HCT116 (cell line): ENCODE measurements around the gene COPS2. TPM values are rescaled to one million over a fixed set of nuclear protein-coding genes. Genes with fewer than 3 reads are reported as not detected.

ENCODE experiments used
- ATAC-seq: fragments of 200-7000 bp; cut with Tn5 transposase; 2 replicates; pipeline ENCODE4 v1.9.1; 2020; ENCODE audit warnings: mild to moderate bottlenecking, moderate library complexity
- BruUV-seq: library from RNA; stranded (reverse); fragments of 400-500 nt; replicated peaks from 2 replicates; lab custom pipeline; 2021; lab: Mats Ljungman, UMichigan
- CTCF ChIA-PET: fragments of 300-600 bp; sonication (Branson Sonifier 250); formaldehyde crosslinking; loops from one replicate; lab custom pipeline; 2021; ENCODE audit warnings: antibody characterized with exemption; lab: Charles Lee
- POLR2A ChIA-PET: fragments of 300-600, 350-600 bp; sonication (Branson Sonifier 250); formaldehyde crosslinking; loops from one replicate; lab custom pipeline; 2021; ENCODE audit warnings: antibody characterized with exemption; lab: Charles Lee
- RAD21 ChIA-PET, 2 experiments: fragments of 300-600 bp; sonication (Branson Sonifier 250); formaldehyde crosslinking; loops; one replicate each; lab custom pipeline; 2023; ENCODE audit warnings: low total read pairs in 2 of 2; ENCODE audit not compliant: uncharacterized antibody in 2 of 2, unreplicated experiment in 2 of 2, low non-redundant PET in 1 of 2; lab: Charles Lee
- DNase-seq: peaks from one replicate; pipeline ENCODE4 v3.0.0-alpha.2; 2010; ENCODE audit warnings: low read depth, low spot score
- H2AFZ ChIP-seq: fragments of 200-600 bp; shearing (Covaris generic), sonication (generic); 2 replicates; pipeline ENCODE4 v1.6.1; 2017; ENCODE audit warnings: low read depth, mixed run types, mixed read lengths, antibody characterized with exemption, low read length; ENCODE audit not compliant: poor library complexity, severe bottlenecking
- H3K27ac ChIP-seq: 2 replicates; pipeline ENCODE4 v1.5.1; 2012; ENCODE audit warnings: low read depth, low read length
- H3K27me3 ChIP-seq: fragments of 200-600 bp; sonication (generic); 2 replicates; pipeline ENCODE4 v1.6.1; 2016; ENCODE audit warnings: mixed run types, low read length, mixed read lengths; ENCODE audit not compliant: insufficient read depth
- H3K36me3 ChIP-seq, 2 experiments: fragments of 200-500 bp in 1 of 2; fragments of 200-600 bp in 1 of 2; sonication (Bioruptor generic) in 1 of 2; sonication (generic) in 1 of 2; 2 replicates each; pipeline versions ENCODE4 v1.5.1 to v1.6.1; 2014 to 2016; ENCODE audit warnings: low read length in 2 of 2, inconsistent platforms in 1 of 2, mixed read lengths in 1 of 2, mixed run types in 1 of 2; ENCODE audit not compliant: insufficient read depth in 2 of 2, control insufficient read depth in 1 of 2
- H3K4me1 ChIP-seq, 2 experiments: fragments of 200-600 bp in 1 of 2; sonication (generic) in 1 of 2; 2 replicates each; pipeline versions ENCODE4 v1.5.1 to v1.6.1; 2012 to 2017; ENCODE audit warnings: low read length in 2 of 2, inconsistent platforms in 1 of 2, mild to moderate bottlenecking in 1 of 2, mixed read lengths in 1 of 2, mixed run types in 1 of 2, moderate library complexity in 1 of 2; ENCODE audit not compliant: insufficient read depth in 2 of 2, control insufficient read depth in 1 of 2
- H3K4me2 ChIP-seq: fragments of 200-600 bp; sonication (generic); 2 replicates; pipeline ENCODE4 v1.6.1; 2017; ENCODE audit warnings: mixed run types, low read length, mixed read lengths
- H3K4me3 ChIP-seq, 2 experiments: fragments of 200-600 bp in 1 of 2; sonication (generic) in 1 of 2; replicated peaks in 1 of 2; 2 replicates each; pipeline ENCODE4 v1.5.1; 2011 to 2016; ENCODE audit warnings: low read length in 2 of 2, control low read depth in 1 of 2, low read depth in 1 of 2, mild to moderate bottlenecking in 1 of 2, mixed read lengths in 1 of 2, mixed run types in 1 of 2
- H3K79me2 ChIP-seq: fragments of 200-600 bp; sonication (generic); 2 replicates; pipeline ENCODE4 v1.6.1; 2017; ENCODE audit warnings: mild to moderate bottlenecking, mixed run types, low read length, moderate library complexity, mixed read lengths; ENCODE audit not compliant: insufficient read depth
- H3K9ac ChIP-seq: fragments of 200-600 bp; sonication (generic); 2 replicates; pipeline ENCODE4 v1.6.1; 2016; ENCODE audit warnings: low read length, mixed read lengths
- H3K9me2 ChIP-seq: fragments of 200-600 bp; sonication (generic), shearing (Covaris generic); 2 replicates; pipeline ENCODE4 v1.6.1; 2017; ENCODE audit warnings: mixed run types, mild to moderate bottlenecking, moderate library complexity; ENCODE audit not compliant: insufficient read depth
- H3K9me3 ChIP-seq, 2 experiments: fragments of 200-500 bp in 1 of 2; fragments of 200-600 bp in 1 of 2; sonication (Bioruptor generic) in 1 of 2; sonication (generic) in 1 of 2; 2 replicates each; pipeline ENCODE4 v1.6.1; 2014 to 2017; ENCODE audit warnings: low read length in 2 of 2, mixed read lengths in 2 of 2, inconsistent platforms in 1 of 2, low read depth in 1 of 2, mild to moderate bottlenecking in 1 of 2, mixed run types in 1 of 2, moderate library complexity in 1 of 2; ENCODE audit not compliant: control insufficient read depth in 1 of 2, insufficient read depth in 1 of 2
- H4K20me1 ChIP-seq: fragments of 200-600 bp; sonication (generic), shearing (Covaris generic); 2 replicates; pipeline ENCODE4 v1.6.1; 2017; ENCODE audit warnings: mixed run types, mild to moderate bottlenecking, moderate library complexity; ENCODE audit not compliant: insufficient read depth
- ATF3 ChIP-seq: IDR thresholded peaks from 2 replicates; pipeline ENCODE4 v1.6.1; 2012
- EZH2phosphoT487 ChIP-seq: fragments of 200-600 bp; IDR thresholded peaks from 2 replicates; pipeline ENCODE4 v1.6.1; 2018; ENCODE audit warnings: antibody characterized with exemption, borderline replicate concordance
- FOSL1 ChIP-seq: IDR thresholded peaks from 2 replicates; pipeline ENCODE4 v1.6.1; 2012; ENCODE audit warnings: low read depth
- MAX ChIP-seq: IDR thresholded peaks from 2 replicates; pipeline ENCODE4 v1.6.1; 2012
- POLR2A ChIP-seq: IDR thresholded peaks from 2 replicates; pipeline ENCODE4 v1.7.0; 2011; ENCODE audit warnings: borderline replicate concordance; ENCODE audit not compliant: insufficient read depth, insufficient read length; ENCODE audit errors: extremely low read depth
- SIN3A ChIP-seq: IDR thresholded peaks from 2 replicates; pipeline ENCODE4 v1.6.1; 2012; ENCODE audit warnings: low read depth
- SP1 ChIP-seq: IDR thresholded peaks from 2 replicates; pipeline ENCODE4 v1.6.1; 2012; ENCODE audit warnings: low read depth
- SRF ChIP-seq: IDR thresholded peaks from 2 replicates; pipeline ENCODE4 v1.6.1; 2012; ENCODE audit warnings: low read depth
- ZFX ChIP-seq: fragments of 450-650 bp; IDR thresholded peaks from 2 replicates; pipeline ENCODE4 v1.6.1; 2017
- intact Hi-C: fragments of 100-400 bp; cut with micrococcal nuclease; formaldehyde crosslinking; loops from 2 replicates; pipeline ENCODE4 v1.10.0; 2022
- total RNA-seq: library from RNA; stranded (reverse); gene quantifications from one replicate; pipeline ENCODE4 v1.2.1, GENCODE V29; 2021; ENCODE audit not compliant: unreplicated experiment

The COPS2 gene
- total RNA-seq, 1 experiment from 2014 or later = 93.6 TPM

- peaks cover 4% of the 10 kb centered on the region; the same call in 1 of the 2 replicates for H3K79me2 ChIP-seq
- H3K9me2 ChIP-seq = no peaks in the 10 kb centered on the region
- intact Hi-C loops = no loop called here
- ChIA-PET RAD21 (no interaction called here), POLR2A (no interaction called here), CTCF (no interaction called here)
- H2AFZ ChIP-seq = no peak overlapping the region
- no peak for ATAC-seq
- no peaks in the 10 kb centered on the region for H3K36me3 ChIP-seq
- H3K4me1 ChIP-seq = no peaks in the 10 kb centered on the region
- no peaks in the 10 kb centered on the region for H3K27me3 ChIP-seq
- no peaks in the 10 kb centered on the region for H4K20me1 ChIP-seq
- DNase-seq = no peak
- no TSS peak for BruUV-seq
- H3K9me3 ChIP-seq = no peaks in the 10 kb centered on the region
- no peak overlapping the region for H3K4me3 ChIP-seq
- no peak overlapping the region for H3K4me2 ChIP-seq
- H3K27ac ChIP-seq = no peak overlapping the region
- TF ChIP-seq ZFX = no peak
- TF ChIP-seq FOSL1 = no peak
- TF ChIP-seq SRF = no peak
- TF ChIP-seq, all 23 proteins: peak for 0
- H3K9ac ChIP-seq = no peak overlapping the region
Observed at GRCh38 chr15:49190586-49190985, 35.2 kb upstream of the COPS2 start.

- RAD21 ChIA-PET = no interaction called here
- H3K4me2 ChIP-seq = no peak overlapping the region
- TF ChIP-seq SIN3A (no peak), MAX (no peak), POLR2A (no peak), EZH2phosphoT487 (no peak), ATF3 (no peak), SRF (no peak), ZFX (no peak), SP1 (no peak)
- TF ChIP-seq, all 23 proteins: peak for 0
- ATAC-seq (no peak), DNase-seq (no peak)
- Histone ChIP-seq H3K27me3 (no peaks in the 10 kb centered on the region), H2AFZ (no peak overlapping the region), H3K4me1 (no peaks in the 10 kb centered on the region), H3K4me3 (no peak overlapping the region), H3K36me3 (no peaks in the 10 kb centered on the region), H3K27ac (no peak overlapping the region), H3K9ac (no peak overlapping the region), H3K9me2 (no peaks in the 10 kb centered on the region), H4K20me1 (no peaks in the 10 kb centered on the region), H3K9me3 (no peaks in the 10 kb centered on the region), H3K79me2 (peaks cover 4% of the 10 kb centered on the region; the same call in 1 of the 2 replicates)
- intact Hi-C loops = no loop called here
- POLR2A ChIA-PET = no interaction called here
- CTCF ChIA-PET = no interaction called here
- BruUV-seq = no TSS peak
Observed at GRCh38 chr15:49189631-49190030, 34.2 kb upstream of the COPS2 start.
